ENCODE results near the gene NOA1. TPM values are rescaled to one million over a fixed set of nuclear protein-coding genes. Genes with fewer than 3 reads are reported as not detected.
A peak's percentile ranks its signal among the peaks of the same experiment; 100 is the strongest.

The NOA1 gene
- total RNA-seq = 36.6 TPM

- Histone ChIP-seq H3K36me3 (peaks cover 13 to 21% of the 10 kb centered on the region in 2 donors), H3K27ac (peak within 1 kb of the TSS; percentile 90 to 94), H3K9me3 (peaks cover 0 to 8% of the 10 kb centered on the region in 2 donors), H3K27me3 (no peaks in the 10 kb centered on the region), H3K4me3 (peak within 1 kb of the TSS; percentile 84 to 91), H3K4me1 (peaks cover 5 to 19% of the 10 kb centered on the region in 2 donors)
- DNase-seq (ENCODE audit: low spot score in 2 of 2) = peak; percentile 98 to 100
- intact Hi-C loops (cut with DNase I) = loop anchor here (1.0 to 5.0 kb wide), 7 partner anchors 19 to 1580 kb away; partner anchors contain the start of genes CEP135, IGFBP7 and TMEM165
- no peak for TF ChIP-seq CTCF (IDR thresholded peaks at IDR 0.05)
Measured at GRCh38 chr4:56977321-56978012, at the start of gene NOA1. Gene NOA1, minus strand, starts transcription at chr4:56977606. Its CDS starts 21 bp downstream, at chr4:56977585.

GRCh38 chr4:57023104-57023503, 45.7 kb upstream of the NOA1 start:
- H3K27ac ChIP-seq = peak overlapping the region in 1 of 2 donors; percentile 13
- intact Hi-C loops (cut with DNase I) = loop anchor here (5.0 to 10.0 kb wide), 2 partner anchors 272 to 389 kb away; no protein-coding TSS in a partner anchor
- no peak for DNase-seq (ENCODE audit: low spot score in 2 of 2)
- H3K4me1 ChIP-seq = no peaks in the 10 kb centered on the region
- TF ChIP-seq CTCF (IDR thresholded peaks at IDR 0.05) = no peak
- H3K27me3 ChIP-seq = no peaks in the 10 kb centered on the region
- no peak overlapping the region for H3K4me3 ChIP-seq
- H3K9me3 ChIP-seq = no peaks in the 10 kb centered on the region
- peaks cover 48 to 65% of the 10 kb centered on the region in 2 donors for H3K36me3 ChIP-seq

DNA sequence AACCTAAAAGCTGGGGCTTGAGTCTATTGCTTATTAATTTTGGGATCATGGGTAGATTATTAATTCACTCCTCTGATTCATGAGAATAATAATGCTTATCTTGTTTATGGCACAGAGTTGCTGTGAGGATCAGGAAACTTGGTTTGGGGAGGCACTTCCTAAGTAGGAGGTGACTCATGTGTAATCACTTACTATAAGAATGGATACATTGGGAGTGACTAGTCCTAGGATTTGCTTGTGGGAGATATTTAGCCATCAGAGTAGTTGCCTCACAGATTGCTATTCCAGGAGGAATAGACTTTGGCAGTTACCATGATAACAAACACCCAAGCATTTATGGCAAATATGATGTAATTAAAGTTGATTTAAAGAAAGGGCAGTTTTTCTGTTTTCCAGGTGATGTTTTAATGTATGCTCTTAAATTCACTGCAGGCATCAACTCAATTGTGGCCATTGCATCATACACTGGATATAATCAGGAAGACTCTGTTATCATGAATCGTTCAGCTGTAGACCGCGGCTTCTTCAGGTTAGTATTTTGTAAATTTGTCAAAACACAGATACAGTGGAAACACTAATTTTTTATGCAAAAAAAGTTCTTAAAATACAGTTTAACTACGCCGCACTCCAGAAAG, 43.2 kb upstream of the NOA1 start:
- Histone ChIP-seq H3K4me3 (no peak overlapping the region), H3K27ac (peak overlapping the region in 1 of 2 donors; percentile 5), H3K4me1 (no peaks in the 10 kb centered on the region), H3K27me3 (no peaks in the 10 kb centered on the region), H3K9me3 (no peaks in the 10 kb centered on the region), H3K36me3 (peaks cover 40 to 61% of the 10 kb centered on the region in 2 donors)
- TF ChIP-seq CTCF (IDR thresholded peaks at IDR 0.05) = no peak
- intact Hi-C loops (cut with DNase I) = loop anchor here (5.0 to 10.0 kb wide), 2 partner anchors 274 to 392 kb away; no protein-coding TSS in a partner anchor
- no peak for DNase-seq (ENCODE audit: low spot score in 2 of 2)

DNA sequence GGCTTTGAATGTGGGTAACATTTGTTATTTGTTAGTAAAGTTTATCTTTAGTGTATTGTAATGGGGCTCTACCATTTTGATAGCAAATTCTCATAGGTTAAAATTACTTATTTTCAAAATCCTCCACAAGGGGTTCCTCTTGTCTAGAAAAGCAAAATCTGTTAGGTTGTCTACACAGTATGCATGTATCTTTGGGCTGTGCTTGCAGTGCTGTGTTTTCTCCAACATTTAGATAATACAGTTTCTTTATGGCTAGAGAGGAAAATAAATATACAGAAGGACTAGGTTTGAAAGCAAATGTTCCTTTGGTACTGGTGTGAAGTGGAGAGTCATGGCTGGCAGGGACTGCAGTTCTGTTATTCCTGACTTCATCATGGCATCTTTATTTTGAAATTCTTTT, 41.6 kb upstream of the NOA1 start:
- no peak for DNase-seq (ENCODE audit: low spot score in 2 of 2)
- Histone ChIP-seq H3K9me3 (no peaks in the 10 kb centered on the region), H3K4me1 (no peaks in the 10 kb centered on the region), H3K27ac (peak overlapping the region; percentile 31 to 42), H3K27me3 (no peaks in the 10 kb centered on the region), H3K36me3 (peaks cover 40 to 60% of the 10 kb centered on the region in 2 donors), H3K4me3 (no peak overlapping the region)
- TF ChIP-seq CTCF (IDR thresholded peaks at IDR 0.05) = peak in 1 of 3 experiments; percentile 21
- intact Hi-C loops (cut with DNase I) = no loop called here

- H3K4me3 ChIP-seq = no peak overlapping the region
- no peaks in the 10 kb centered on the region for H3K9me3 ChIP-seq
- no peak for TF ChIP-seq CTCF (IDR thresholded peaks at IDR 0.05)
- DNase-seq (ENCODE audit: low spot score in 2 of 2) = no peak
- peaks cover 51 to 86% of the 10 kb centered on the region in 2 donors for H3K36me3 ChIP-seq
- H3K27me3 ChIP-seq = no peaks in the 10 kb centered on the region
- intact Hi-C loops (cut with DNase I) = no loop called here
- no peaks in the 10 kb centered on the region for H3K4me1 ChIP-seq
- H3K27ac ChIP-seq = no peak overlapping the region
Measured at GRCh38 chr4:57013543-57014120, 36.2 kb upstream of the NOA1 start.

All from ascending aorta (tissue), 2 donors.